Cerebellar cortex (tissue), 1 donor: ENCODE data around the gene PLA2G4E.
A peak's percentile ranks its signal among the peaks of the same experiment; 100 is the strongest.

Experiments used
- DNase-seq: peaks from one replicate; pipeline ENCODE4 v3.0.0-alpha.2; 2015; ENCODE audit warnings: low spot score

Gene PLA2G4E

DNA sequence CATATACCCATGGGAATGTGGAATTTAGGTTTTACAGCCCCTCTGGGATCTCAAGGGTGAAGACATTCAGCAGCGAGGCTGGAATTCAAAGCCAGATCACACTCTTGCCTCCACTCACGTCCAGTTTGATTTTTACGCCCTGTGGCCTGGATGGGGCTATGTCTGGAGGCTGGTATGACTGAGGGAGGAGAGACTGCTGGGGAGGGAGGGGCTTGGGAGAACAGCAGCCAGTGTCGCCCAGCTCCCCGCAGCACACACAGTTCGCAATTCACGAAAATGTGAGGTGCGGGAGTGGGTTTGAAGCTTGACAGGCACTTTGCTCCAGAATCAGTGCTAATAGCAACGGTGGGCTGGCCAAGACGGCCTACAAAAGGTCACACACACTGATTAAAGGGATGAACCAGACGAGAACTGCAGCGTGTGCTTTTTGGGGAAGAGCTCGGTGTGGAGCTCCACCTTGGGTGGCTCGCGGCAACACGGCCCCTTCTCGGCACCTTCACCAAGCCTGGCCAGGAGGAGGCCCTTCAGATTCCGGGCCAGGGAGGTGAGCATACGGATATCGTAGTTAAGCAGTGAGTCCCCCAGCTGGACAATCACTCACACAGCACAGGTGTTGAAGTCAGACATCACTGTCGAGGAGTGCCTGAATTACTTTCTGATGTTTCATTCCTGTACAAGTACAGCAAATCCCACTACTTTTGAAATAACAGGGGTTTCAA, 64.9 kb downstream of the PLA2G4E start:
- DNase-seq, result peak; percentile 28

DNA sequence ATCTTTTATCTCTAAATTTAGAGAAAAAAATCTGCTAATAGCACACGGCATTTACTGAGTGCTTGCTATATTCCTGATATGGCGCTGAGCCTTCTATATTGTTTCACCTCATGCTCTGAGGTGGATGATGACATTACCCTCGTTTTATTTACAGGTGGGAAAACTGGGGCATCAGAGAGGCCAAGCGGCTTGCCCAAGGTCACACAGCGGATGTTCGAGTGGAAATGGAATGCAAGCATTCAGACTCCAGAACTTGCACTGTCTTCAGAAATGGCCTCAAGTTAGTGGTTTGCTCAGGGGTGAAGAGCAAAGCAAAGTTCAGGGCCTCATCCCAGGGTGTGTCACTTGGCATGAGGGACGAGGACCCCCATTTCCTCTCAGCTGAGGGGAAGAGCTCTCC, 65.7 kb downstream of the PLA2G4E start:
- DNase-seq, result no peak

GRCh38 chr15:41954036-41954435, 66.8 kb downstream of the PLA2G4E start:
- no peak for DNase-seq

DNA sequence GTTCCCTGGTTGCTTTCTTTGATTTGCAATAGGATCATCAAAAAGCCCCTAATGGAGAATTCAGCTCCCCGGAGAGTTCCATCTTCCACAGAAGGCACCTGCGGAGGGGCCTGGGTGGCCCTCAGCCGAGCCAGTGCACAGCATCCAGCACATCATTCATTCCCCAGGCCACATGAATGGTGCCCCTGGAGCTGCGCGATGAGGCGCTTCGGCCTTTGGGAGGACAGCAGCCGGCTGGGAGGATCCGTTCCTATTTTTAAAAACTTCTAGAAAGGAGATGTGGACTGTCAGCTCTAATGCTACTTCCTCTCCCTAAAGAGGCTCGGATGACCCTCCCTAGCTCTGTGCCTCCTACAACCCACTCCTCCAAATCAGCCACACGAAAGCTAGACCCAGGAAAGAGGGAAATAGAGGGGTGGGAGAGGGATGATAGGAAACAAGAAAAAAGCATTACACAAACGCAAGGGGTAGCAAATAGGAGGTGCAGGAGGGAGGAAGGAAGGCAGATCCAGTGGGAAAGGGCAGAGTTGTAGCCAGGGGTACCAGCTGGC, 68.8 kb downstream of the PLA2G4E start:
- DNase-seq, result no peak

DNA sequence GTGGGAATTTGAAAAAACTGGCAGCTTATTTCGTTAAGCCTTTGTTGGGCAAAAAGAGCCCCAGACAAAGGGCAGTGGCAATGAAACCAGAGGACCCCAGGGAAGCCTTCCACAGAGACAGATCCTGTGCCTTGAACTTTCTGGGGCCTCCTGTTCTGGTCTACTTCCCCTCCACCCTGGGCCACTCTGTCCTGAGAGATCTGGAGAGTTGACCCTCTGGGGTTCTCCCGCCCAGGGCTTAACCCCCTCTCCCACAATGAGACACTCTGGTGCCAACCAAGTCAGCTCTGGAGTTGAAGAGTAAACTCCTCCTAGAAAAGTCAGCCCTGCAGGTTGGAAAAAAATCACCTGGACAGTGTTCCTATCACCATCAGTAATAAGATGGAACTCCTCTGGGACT, 69.3 kb downstream of the PLA2G4E start:
- DNase-seq, result no peak

DNA sequence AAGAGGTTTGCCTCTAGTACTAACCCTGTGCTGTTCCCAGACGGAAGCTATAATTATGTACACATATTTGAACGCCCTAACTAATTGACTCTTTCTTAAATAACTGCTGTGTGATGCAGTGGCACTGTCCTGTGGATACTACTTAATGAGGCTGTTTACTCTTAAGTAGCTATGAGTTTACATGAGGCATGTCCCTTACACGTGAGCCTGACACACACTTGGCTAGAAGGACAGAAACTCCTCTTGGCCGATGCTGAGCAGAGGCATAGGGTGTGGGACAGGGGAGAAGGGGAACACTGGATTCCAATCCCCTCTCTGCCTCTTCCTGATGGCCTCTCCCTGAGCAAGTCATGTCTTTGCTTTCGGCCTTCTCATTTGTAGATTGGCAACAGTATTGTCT, 70.4 kb downstream of the PLA2G4E start:
- DNase-seq, result no peak

- no peak for DNase-seq
These were observed 70.7 kb downstream of the PLA2G4E start for GRCh38 chr15:41950127-41950483.

DNA sequence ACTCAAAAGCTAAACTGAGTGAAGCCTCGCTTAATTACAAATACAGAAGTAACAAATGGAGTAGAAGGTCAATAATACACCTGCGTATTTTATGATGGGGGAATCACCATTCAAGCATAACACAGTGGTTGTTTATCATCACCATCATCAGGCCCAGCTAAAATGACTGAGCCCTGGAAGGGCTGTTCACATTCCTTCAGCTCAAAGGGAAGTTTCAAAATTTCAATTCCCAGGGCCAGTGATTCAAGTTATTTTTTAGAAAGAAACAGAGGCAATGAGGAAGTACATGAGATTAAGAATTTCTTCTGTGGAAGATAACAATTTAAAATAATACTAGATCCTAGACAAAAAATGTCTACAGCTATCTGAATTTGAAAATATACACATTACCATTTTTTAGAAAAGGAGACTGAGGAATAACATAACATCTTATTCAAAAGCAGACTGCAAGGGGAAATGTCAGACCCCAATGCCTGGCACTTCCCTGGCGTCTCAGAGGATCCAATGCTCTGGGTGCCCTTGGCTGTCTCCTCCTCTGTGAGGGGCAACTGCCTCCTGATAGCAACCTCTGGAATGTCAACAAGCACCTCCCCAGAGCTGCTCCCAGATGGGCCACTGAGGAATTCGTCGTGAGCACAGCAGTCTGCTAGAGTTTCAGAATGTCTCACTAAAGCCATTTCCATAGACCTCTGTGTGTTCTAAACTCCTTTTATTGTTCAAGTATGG, 71.3 kb downstream of the PLA2G4E start:
- DNase-seq, result no peak

- no peak for DNase-seq
These were observed 72.4 kb downstream of the PLA2G4E start for GRCh38 chr15:41948490-41948889.

DNA sequence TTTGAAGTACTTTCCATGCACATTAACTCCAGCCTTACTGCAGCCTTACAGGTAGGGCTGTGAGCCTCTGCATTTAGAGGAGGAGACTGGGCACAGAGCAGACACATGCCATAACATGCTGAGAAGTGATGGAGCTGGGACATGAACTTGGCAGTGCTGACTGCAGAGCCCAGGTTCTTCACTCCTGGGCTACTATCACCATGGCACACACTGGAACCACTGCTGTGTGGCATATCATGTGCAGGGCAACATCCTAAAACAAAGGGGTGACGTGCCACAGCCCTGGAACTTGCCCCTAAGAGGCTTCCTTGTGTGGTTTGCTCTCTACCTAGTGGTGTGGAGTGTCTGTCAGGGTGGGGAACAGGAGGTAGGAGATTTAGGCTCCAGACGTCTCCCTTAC, 73.9 kb downstream of the PLA2G4E start:
- DNase-seq, result no peak

- DNase-seq, result no peak
These were observed 75.1 kb downstream of the PLA2G4E start for GRCh38 chr15:41945731-41946130.

DNA sequence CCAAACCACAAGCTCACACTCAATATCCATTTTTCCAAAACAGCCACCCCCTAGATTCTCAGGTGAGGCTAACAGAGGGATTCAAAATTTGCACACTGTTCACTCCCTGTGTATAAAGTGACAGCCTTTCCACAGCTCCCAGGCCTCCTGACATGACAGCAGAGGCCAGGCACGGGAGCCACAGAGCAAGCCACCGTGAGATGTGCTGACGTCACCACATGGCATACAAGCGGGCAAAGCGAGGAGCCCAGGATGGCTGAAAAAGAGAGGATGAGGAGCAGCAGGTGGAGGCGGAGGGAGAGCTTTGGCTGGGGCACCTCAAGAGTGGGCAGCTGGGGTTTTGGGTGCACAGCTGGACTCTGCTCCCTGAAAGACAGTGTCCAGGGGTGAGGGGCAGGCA, 75.6 kb downstream of the PLA2G4E start:
- no peak for DNase-seq

- DNase-seq, result no peak
These were observed 76.4 kb downstream of the PLA2G4E start for GRCh38 chr15:41944313-41944940.

- no peak for DNase-seq
These were observed 77.1 kb downstream of the PLA2G4E start for GRCh38 chr15:41943543-41944312.

DNA sequence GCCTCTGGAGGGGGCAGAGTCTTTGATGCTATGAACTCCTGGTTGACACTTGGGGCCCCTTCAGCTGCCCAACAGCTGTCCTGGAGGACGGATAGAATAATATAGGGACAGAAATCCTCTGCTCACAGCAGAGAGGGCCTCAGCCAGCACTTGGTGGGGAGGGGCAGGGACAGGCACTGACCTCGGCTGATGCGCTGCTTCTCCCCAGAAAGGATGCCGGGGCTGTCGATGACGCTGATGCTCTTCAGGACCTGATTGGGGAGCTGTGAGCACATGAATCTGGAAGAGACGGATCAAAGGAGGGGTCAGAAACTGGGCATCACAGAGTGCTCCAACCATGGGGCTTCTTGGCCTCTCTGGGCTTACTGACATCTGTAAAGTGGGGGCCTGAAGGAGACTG, 78.0 kb downstream of the PLA2G4E start:
- DNase-seq, result no peak

DNA sequence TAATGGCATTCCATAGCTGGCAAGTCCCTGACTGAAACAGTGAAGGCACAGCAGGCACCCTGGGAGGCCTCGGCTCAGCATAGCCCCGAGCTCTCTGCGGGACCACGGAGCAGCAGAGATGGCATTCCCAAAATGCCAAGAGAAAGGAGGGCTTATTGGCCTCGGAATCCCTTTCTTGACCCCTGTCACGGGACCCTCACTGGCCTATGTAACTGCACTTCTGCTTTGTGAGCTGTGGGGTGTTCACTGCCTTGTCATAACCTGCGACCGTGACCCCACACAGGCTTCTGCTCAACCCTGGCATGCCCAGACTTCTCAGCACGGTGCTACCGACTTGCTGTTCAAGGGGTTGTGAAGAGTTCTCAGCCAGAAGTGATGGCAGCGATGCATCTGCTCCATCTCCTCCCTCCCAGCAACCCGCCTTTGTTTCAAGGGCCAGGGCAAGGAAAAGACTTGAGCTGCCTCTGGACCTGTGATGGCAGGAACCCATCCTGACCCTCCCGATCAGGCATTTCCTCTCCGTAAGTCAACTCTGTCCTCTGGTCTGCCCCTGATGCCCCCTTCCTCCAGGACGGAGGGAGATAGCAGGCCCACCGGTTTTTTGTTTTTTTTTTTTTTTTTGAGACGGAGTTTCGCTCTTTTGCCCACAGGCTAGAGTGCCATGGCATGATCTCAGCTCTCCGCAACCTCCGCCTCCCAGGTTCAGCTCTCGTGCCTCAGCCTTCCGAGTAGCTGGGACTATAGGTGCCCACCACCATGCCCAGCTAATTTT, 79.0 kb downstream of the PLA2G4E start:
- no peak for DNase-seq

- DNase-seq, result no peak
These were observed 80.4 kb downstream of the PLA2G4E start for GRCh38 chr15:41940441-41940857.

DNA sequence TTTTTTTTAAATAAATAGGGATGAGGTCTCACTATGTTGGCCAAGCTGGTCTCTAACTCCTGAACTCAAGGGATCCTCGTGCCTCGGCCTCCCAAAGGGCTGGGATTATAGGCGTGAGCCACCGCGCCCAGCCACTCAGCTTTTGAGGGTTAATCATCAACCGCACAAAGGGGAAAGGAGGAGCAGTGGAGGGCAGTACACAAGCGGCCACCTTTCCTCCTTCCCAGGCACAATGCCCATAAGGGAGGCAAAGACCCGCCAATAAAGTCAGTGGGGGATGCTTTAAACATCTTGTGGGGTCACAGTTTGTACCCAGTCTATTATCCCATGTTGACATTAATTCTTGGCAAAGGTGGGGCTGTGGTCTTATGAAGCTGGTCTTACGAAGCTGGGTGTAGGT, 80.9 kb downstream of the PLA2G4E start:
- no peak for DNase-seq

GRCh38 chr15:41937568-41937923, 83.3 kb downstream of the PLA2G4E start:
- no peak for DNase-seq

GRCh38 chr15:41936649-41937567, 83.9 kb downstream of the PLA2G4E start:
- no peak for DNase-seq
